ENCODE data around the gene LRRC42. TPM values are rescaled to one million over a fixed set of nuclear protein-coding genes. Genes with fewer than 3 reads are reported as not detected.

Gene LRRC42
- total and polyA plus RNA-seq, 9 of the 15 experiments (the other 6 are each of a cell fraction or from before 2014, with no cell fraction given): 17.3 to 51.9 (median 35.5) TPM

GRCh38 chr1:54016343-54017282 lies 70.5 kb downstream of the LRRC42 start:
- no peaks in the 10 kb centered on the region for H3K9me1 ChIP-seq (ENCODE audit: control insufficient read depth, insufficient read depth, low read length)
- ATAC-seq (peak; percentile 24; the same call in 2 of the 3 replicates), DNase-seq (ENCODE audit: extremely low read depth in 1 of 4, low spot score in 3 of 4) (peak in 1 of 4 experiments; percentile 24), FAIRE-seq (no peak)
- ChIA-PET POLR2A (interaction anchor here (0.6 to 1.4 kb wide), 7 partner anchors 11 to 391 kb away, joined by 3 to 4 read pairs (median 3); partner anchors contain the start of genes CYB5RL and MRPL37), CTCF (ENCODE audit: low intra/inter-chr PET ratio) (no interaction called here)
- 4% methylated on average over 8 of the region's 8 CpGs for WGBS (ENCODE audit: insufficient coverage, low coverage, missing lambda C conversion rate)
- peak overlapping the region; percentile 1; the same call in 1 of the 2 replicates for H3K4me2 ChIP-seq (ENCODE audit: insufficient read depth, low read length)
- no peak overlapping the region; a peak in 1 of 4 replicates for H3K9ac ChIP-seq (ENCODE audit: insufficient read depth in 1 of 2, low read depth in 2 of 2, low read length in 2 of 2)
- H3K79me2 ChIP-seq (ENCODE audit: control insufficient read depth, insufficient read depth, low read length): no peaks in the 10 kb centered on the region
- H3K36me3 ChIP-seq (ENCODE audit: control insufficient read depth, insufficient read depth, low read length): no peaks in the 10 kb centered on the region
- H3K9me3 ChIP-seq (replicated peaks; ENCODE audit: control insufficient read depth, insufficient read depth, low read depth, low read length): no peaks in the 10 kb centered on the region
- no peak overlapping the region for H3K4me3 ChIP-seq
- intact Hi-C loops (cut with micrococcal nuclease): no loop called here
- in situ Hi-C loops (cut with MboI): no loop called here
- peaks cover 0 to 10% of the 10 kb centered on the region in 2 experiments; a peak in 4 of 5 replicates for H3K4me1 ChIP-seq (replicated peaks in 1 of 2; ENCODE audit: control insufficient read depth in 2 of 2, insufficient read depth in 2 of 2, low read length in 2 of 2)
- H4K20me1 ChIP-seq (replicated peaks; ENCODE audit: control insufficient read depth, insufficient read depth, low read length): 0 out of 2 replicates have a peak, but pooled peaks cover 10% of the 10 kb centered on the region
- H3K27me3 ChIP-seq (ENCODE audit: control insufficient read depth in 2 of 2, insufficient read depth in 2 of 2, low read length in 2 of 2): peaks cover 53 to 73% of the 10 kb centered on the region in 2 experiments
- BruUV-seq (replicated peaks): no TSS peak
- no peak overlapping the region for H2AFZ ChIP-seq (ENCODE audit: low read depth, low read length)
- no peak overlapping the region for H3K27ac ChIP-seq (ENCODE audit: extremely low read depth, low read depth, low read length)
- TF ChIP-seq ZNF232 (CRISPR knock-in tag; IDR thresholded peaks at IDR 0.05): no peak
- peak; percentile 60 for TF ChIP-seq RBM25 (IDR thresholded peaks at IDR 0.05; ENCODE audit: low read depth, low read length, severe bottlenecking)
- TF ChIP-seq BCOR (IDR thresholded peaks at IDR 0.05): peak; percentile 72; the same call in 1 of the 2 replicates
- no peak for TF ChIP-seq RBM17 (IDR thresholded peaks at IDR 0.05; ENCODE audit: borderline replicate concordance, low read depth, low read length)
- no peak for TF ChIP-seq JUN (IDR thresholded peaks at IDR 0.05; ENCODE audit: borderline replicate concordance, low read depth, low read length)
- TF ChIP-seq JUN (CRISPR knock-in tag; IDR thresholded peaks at IDR 0.05; ENCODE audit: borderline replicate concordance): no peak
- TF ChIP-seq, protein P1, sequence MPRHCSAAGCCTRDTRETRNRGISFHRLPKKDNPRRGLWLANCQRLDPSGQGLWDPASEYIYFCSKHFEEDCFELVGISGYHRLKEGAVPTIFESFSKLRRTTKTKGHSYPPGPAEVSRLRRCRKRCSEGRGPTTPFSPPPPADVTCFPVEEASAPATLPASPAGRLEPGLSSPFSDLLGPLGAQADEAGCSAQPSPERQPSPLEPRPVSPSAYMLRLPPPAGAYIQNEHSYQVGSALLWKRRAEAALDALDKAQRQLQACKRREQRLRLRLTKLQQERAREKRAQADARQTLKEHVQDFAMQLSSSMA (CRISPR knock-in tag; IDR thresholded peaks at IDR 0.05): no peak
- no peak for TF ChIP-seq SLC30A9 (CRISPR knock-in tag; IDR thresholded peaks at IDR 0.05)
- TF ChIP-seq BDP1 (IDR thresholded peaks at IDR 0.05; ENCODE audit: insufficient read depth, insufficient read length): no peak
- no peak for TF ChIP-seq CEBPG (CRISPR knock-in tag; IDR thresholded peaks at IDR 0.05)
- TF ChIP-seq CEBPG (tag; conservative IDR thresholded peaks at IDR 0.05 in 1 of 2, IDR thresholded peaks at IDR 0.05 in 1 of 2): 0 out of 4 replicates have a peak, but pooled peaks of 1 of the 2 experiments have one; percentile 38
- peak; percentile 98 for TF ChIP-seq ZKSCAN1 (IDR thresholded peaks at IDR 0.05; ENCODE audit: low read depth, low read length)
- 0 out of 2 replicates have a peak, but pooled peaks have one; percentile 25 for TF ChIP-seq NR2C2 (CRISPR knock-in tag; IDR thresholded peaks at IDR 0.05)
- TF ChIP-seq NR2C2 (tag; IDR thresholded peaks at IDR 0.05): no peak
- no peak for TF ChIP-seq TCF7 (IDR thresholded peaks at IDR 0.05; ENCODE audit: borderline replicate concordance)
- TF ChIP-seq CEBPB (tag; IDR thresholded peaks at IDR 0.05): peak; percentile 54; the same call in 1 of the 2 replicates
- TF ChIP-seq NFE2 (IDR thresholded peaks at IDR 0.05; ENCODE audit: low read depth): 0 out of 2 replicates have a peak, but pooled peaks have one; percentile 14
- no peak for TF ChIP-seq NCOA1 (IDR thresholded peaks at IDR 0.05; ENCODE audit: low read depth)
- TF ChIP-seq HNRNPH1 (optimal IDR thresholded peaks at IDR 0.05; ENCODE audit: low read depth, low read length): no peak
- TF ChIP-seq ZFP36 (IDR thresholded peaks at IDR 0.05; ENCODE audit: low read depth, low read length, partially characterized antibody): peak; percentile 78
- no peak for TF ChIP-seq KDM4B (IDR thresholded peaks at IDR 0.05; ENCODE audit: borderline replicate concordance in 2 of 2, low read depth in 1 of 2)
- TF ChIP-seq YY1 (IDR thresholded peaks at IDR 0.05; ENCODE audit: borderline replicate concordance in 1 of 3, control insufficient read depth in 1 of 3, extremely low read depth in 1 of 3, insufficient read depth in 3 of 3, insufficient read length in 1 of 3, insufficient replicate concordance in 2 of 3, low read depth in 1 of 3, low read length in 2 of 3): no peak

All from K562 (cell line).